Inflammatory macrophage treated with lipopolysaccharide for 1 hour (primary cell): Measurements from ENCODE around the gene UBXN1.
"Not testable (repeated sequence)": the region's sequence is repeated elsewhere in the genome, so short reads cannot be mapped to it uniquely, and the experiment has no call there.

Source experiments
- DNase-seq, 2 donors: peaks; one replicate each; pipeline ENCODE4 v3.0.0-alpha.2; 2020 to 2022

UBXN1 gene

GRCh38 chr11:62708392-62708791 is 29.5 kb upstream of the UBXN1 start:
- no peak for DNase-seq

- DNase-seq, result no peak
Observed at GRCh38 chr11:62707277-62707861, 28.5 kb upstream of the UBXN1 start, which contains the start of the genes BSCL2 and GNG3. Gene BSCL2 (minus strand): TSS chr11:62707424. CDS start chr11:62707195, 229 bp downstream. Gene GNG3 (plus strand): TSS chr11:62707676. CDS start chr11:62708296, 620 bp downstream.

GRCh38 chr11:62706850-62707247 is 28.0 kb upstream of the UBXN1 start:
- no peak for DNase-seq

- DNase-seq, result peak; percentile 88 to 97
Observed at GRCh38 chr11:62705880-62706849, 27.3 kb upstream of the UBXN1 start.

- DNase-seq, result no peak
Observed at GRCh38 chr11:62705413-62705812, 26.5 kb upstream of the UBXN1 start.

GRCh38 chr11:62703921-62704320 is 25.0 kb upstream of the UBXN1 start:
- not testable (repeated sequence) for DNase-seq

- DNase-seq, result peak; percentile 87 to 91
Observed at GRCh38 chr11:62702246-62702645, 23.4 kb upstream of the UBXN1 start.

GRCh38 chr11:62694455-62695167 is 15.7 kb upstream of the UBXN1 start:
- peak; percentile 68 to 87 for DNase-seq

GRCh38 chr11:62693624-62694023 is 14.8 kb upstream of the UBXN1 start:
- not testable (repeated sequence) for DNase-seq

GRCh38 chr11:62689421-62690183 is 10.7 kb upstream of the UBXN1 start, which contains the start of gene LRRN4CL:
Gene LRRN4CL (minus strand): TSS chr11:62689530. CDS start chr11:62688508, 1,022 bp downstream.
- no peak for DNase-seq

- no peak for DNase-seq
Observed at GRCh38 chr11:62688491-62688890, 9.6 kb upstream of the UBXN1 start.

GRCh38 chr11:62687508-62688396 is 8.9 kb upstream of the UBXN1 start:
- DNase-seq, result no peak

GRCh38 chr11:62682518-62682917 is 3.6 kb upstream of the UBXN1 start:
- no peak for DNase-seq

- DNase-seq, result peak; percentile 47 to 55
Observed at GRCh38 chr11:62680825-62681240, 2.0 kb upstream of the UBXN1 start.

- no peak for DNase-seq
Observed at GRCh38 chr11:62678433-62678769, 472 bp downstream of the UBXN1 start.

- DNase-seq, result no peak
Observed at GRCh38 chr11:62677714-62678113, 1.2 kb downstream of the UBXN1 start.

GRCh38 chr11:62677156-62677555 is 1.7 kb downstream of the UBXN1 start:
- no peak for DNase-seq

- DNase-seq, result no peak
Observed at GRCh38 chr11:62676698-62677097, 2.2 kb downstream of the UBXN1 start.

- DNase-seq, result not testable (repeated sequence)
Observed at GRCh38 chr11:62675415-62675814, 3.5 kb downstream of the UBXN1 start.

GRCh38 chr11:62673196-62673525 is 5.7 kb downstream of the UBXN1 start:
- DNase-seq, result no peak

- peak; percentile 83 to 89 for DNase-seq
Observed at GRCh38 chr11:62671608-62672389, 7.1 kb downstream of the UBXN1 start, which contains the start of the genes LBHD1 and UQCC3. Gene LBHD1 (minus strand): TSS chr11:62672267. CDS start chr11:62670031, 2,236 bp downstream. Gene UQCC3 (plus strand): TSS chr11:62671673. CDS start chr11:62671746, 73 bp downstream.
